Activated CD4-positive, alpha-beta T cell treated with anti-CD3 and anti-CD28 coated beads for 48 hours (primary cell): ENCODE results near the gene PLCG1.
"Not testable (repeated sequence)": the region's sequence is repeated elsewhere in the genome, so short reads cannot be mapped to it uniquely, and the experiment has no call there.

Source experiments
- DNase-seq: peaks from one replicate; pipeline ENCODE4 v3.0.0-alpha.2; 2020

The PLCG1 gene

GRCh38 chr20:41125530-41126457 lies 11.5 kb upstream of the PLCG1 start:
- no peak for DNase-seq

GRCh38 chr20:41126719-41127118 lies 10.6 kb upstream of the PLCG1 start:
- no peak for DNase-seq

DNA sequence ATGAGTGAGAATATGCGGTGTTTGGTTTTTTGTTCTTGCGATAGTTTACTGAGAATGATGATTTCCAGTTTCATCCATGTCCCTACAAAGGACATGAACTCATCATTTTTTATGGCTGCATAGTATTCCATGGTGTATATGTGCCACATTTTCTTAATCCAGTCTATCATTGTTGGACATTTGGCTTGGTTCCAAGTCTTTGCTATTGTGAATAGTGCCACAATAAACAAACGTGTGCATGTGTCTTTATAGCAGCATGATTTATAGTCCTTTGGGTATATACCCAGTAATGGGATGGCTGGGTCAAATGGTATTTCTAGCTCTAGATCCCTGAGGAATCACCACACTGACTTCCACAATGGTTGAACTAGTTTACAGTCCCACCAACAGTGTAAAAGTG lies 9.0 kb upstream of the PLCG1 start:
- not testable (repeated sequence) for DNase-seq

GRCh38 chr20:41131594-41132387 lies 5.6 kb upstream of the PLCG1 start:
- DNase-seq = no peak

DNA sequence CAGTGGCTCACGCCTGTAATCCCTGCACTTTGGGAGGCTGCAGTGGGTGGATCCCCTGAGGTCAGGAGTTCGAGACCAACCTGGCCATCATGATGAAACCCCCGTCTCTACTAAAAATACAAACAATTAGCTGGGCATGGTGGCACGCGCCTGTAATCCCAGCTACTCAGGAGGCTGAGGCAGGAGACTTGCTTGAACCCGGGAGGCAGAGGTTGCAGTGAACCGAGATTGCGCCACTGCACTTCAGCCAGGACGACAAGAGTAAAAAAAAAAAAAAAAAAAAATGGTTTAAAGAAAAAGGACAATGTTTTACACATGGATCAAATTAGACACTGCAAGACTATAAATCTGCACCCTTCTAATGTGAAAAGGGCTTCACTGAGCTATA lies 5.0 kb upstream of the PLCG1 start:
- DNase-seq = not testable (repeated sequence)

DNA sequence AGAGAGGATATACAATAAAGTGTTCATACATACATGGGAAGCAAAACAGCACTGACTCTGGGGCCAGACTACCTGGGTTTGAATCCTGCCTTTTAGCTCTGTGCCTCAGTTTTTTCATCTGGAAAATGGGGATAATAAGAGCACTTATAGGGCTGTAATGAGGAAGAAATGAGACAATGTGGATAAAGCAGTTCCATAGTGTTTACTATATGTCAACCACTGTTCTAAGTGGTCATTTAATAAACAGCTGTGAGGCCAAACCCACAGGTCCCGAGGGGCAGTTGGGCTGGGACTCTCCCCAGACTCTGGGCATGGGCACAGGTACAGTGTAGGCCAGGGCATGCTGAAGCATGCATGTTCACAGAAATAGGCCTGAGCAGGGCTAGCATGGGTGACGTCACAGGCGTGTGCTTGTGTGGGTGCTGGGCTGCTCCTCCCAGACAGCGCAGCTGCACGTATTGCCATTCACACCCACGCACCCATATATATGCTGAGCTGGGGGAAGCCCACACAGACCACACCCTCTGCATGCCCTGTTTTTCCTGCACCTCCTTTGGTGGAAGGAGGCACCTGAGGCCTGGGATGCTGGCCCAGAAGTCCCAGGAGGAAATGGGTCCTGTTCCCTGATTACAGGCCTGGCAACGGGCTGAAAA lies 3.5 kb upstream of the PLCG1 start:
- DNase-seq = peak; percentile 77

- DNase-seq = no peak
Measured at GRCh38 chr20:41134362-41135186, 2.8 kb upstream of the PLCG1 start.

GRCh38 chr20:41135187-41135887 lies 2.0 kb upstream of the PLCG1 start:
- peak; percentile 72 for DNase-seq

- DNase-seq = no peak
Measured at GRCh38 chr20:41135888-41136679, 1.3 kb upstream of the PLCG1 start.

GRCh38 chr20:41137614-41138474 lies 501 bp downstream of the PLCG1 start:
- peak; percentile 77 for DNase-seq

- DNase-seq = peak; percentile 49
Measured at GRCh38 chr20:41138475-41139226, 1.3 kb downstream of the PLCG1 start.

- peak; percentile 43 for DNase-seq
Measured at GRCh38 chr20:41139227-41140093, 2.1 kb downstream of the PLCG1 start.

DNA sequence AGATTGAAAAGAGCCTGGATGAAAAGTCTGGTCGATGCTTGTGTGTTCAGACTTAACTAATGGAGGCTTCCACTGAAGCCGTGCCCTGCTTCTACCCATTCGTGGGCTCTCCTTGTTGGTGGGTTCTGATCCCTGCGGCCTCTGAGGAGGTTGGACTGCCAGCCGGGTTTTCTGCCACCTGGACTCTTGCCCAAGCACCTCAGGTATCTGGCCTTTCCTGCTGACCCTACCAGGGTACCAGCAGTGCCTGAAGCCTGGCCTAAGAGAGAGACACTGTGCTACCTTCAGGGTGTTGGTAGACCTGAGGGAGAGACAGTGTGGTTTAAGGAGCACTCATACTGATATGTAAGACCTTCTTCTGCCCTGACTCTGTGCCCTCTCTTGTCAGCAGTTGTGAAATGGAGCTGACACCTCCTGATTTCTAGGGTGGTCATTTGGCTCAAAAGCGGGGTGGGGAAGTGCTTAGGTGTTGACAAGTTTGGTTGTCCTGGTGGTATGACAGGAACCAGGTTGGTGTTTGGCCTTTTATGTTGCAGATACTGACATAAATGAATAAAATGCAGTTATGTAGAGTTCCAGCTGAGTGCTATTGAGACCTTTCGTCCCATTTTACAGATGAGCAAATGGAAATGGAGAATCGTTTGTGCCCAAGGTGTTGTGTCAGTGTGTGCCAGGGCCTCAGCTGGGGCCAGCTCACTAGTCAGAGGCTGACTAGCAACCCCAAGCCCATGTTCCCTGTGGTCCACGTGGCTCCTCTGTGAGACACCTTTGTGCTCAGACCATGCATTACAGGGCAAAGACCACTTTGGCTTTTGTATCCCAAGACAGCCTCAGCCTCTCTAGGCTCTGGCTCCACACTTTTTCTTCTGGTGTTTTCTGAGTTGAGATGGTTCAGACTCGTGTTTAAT lies 3.1 kb downstream of the PLCG1 start:
- peak; percentile 56 for DNase-seq

GRCh38 chr20:41141153-41141815 lies 3.9 kb downstream of the PLCG1 start:
- no peak for DNase-seq

DNA sequence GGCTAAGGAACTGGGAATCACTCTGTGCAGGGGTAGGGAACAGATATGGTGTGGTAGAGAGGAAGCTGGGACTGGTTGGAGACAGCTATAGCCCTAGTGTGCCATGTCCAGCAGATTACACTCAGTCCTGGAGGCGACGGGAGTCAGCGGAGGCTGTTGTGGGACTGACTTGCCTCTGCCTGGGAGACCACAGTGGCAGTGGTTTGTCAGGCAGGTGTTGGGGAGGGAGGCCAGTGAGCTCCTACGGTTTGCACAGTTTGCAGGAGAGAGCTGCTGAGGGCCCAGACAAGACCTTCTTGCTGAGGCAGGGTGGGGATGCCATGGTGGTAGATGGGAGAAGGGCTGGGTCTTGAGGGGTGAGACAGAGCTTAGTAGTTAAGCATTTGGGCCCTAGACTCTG lies 4.9 kb downstream of the PLCG1 start:
- DNase-seq = no peak

- DNase-seq = peak; percentile 39
Measured at GRCh38 chr20:41142919-41143318, 5.6 kb downstream of the PLCG1 start.
